Measurements from ENCODE around the gene PDIA5. TPM values are rescaled to one million over a fixed set of nuclear protein-coding genes. Genes with fewer than 3 reads are reported as not detected.

Gene PDIA5
- total RNA-seq, 1 experiment from 2014 or later: 24.3 TPM

DNA sequence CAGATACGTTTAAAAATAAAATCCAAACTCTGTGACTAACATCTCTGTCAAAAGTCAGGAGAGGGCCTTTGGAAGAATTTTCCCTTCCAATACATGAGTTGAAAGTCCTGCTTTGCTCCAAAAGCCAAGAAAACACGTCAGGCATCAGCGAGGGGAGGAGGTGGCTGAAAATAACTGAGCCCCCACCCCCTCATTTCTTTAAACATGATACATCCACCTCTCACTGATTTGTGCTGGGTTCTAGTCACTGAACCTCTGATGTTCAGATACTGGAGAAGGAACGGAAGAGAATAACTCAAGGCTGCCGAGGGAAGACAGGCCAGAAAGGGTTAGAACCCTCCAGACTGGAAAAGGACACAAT is 29.8 kb upstream of the PDIA5 start:
- no peaks in the 10 kb centered on the region for H3K9me3 Mint-ChIP-seq
- Histone ChIP-seq H3K4me1 (ENCODE audit: insufficient read depth, low read length) (peaks cover 2% of the 10 kb centered on the region; the same call in 1 of the 2 replicates), H2BK15ac (ENCODE audit: low read depth, low read length) (no peak overlapping the region), H3K4ac (ENCODE audit: low read depth, low read length) (no peak overlapping the region), H2AK5ac (ENCODE audit: insufficient read length, low read length) (no peak overlapping the region), H2BK20ac (ENCODE audit: low read depth, low read length, poor library complexity, severe bottlenecking) (no peak overlapping the region), H3K56ac (ENCODE audit: insufficient read length, low read depth, low read length) (no peak overlapping the region), H3K4me2 (ENCODE audit: insufficient read depth, insufficient read length, low read length) (no peak overlapping the region), H2BK5ac (ENCODE audit: insufficient read length, low read length) (no peak overlapping the region), H4K91ac (ENCODE audit: insufficient read length, low read depth, low read length) (no peak overlapping the region), H3K23ac (ENCODE audit: insufficient read length, low read depth, low read length) (no peak overlapping the region), H3K27me3 (ENCODE audit: insufficient read depth, low read length) (no peaks in the 10 kb centered on the region), H3K79me2 (ENCODE audit: insufficient read depth, low read length) (no peaks in the 10 kb centered on the region), H3K79me1 (ENCODE audit: insufficient read depth, low read depth, low read length, poor library complexity, severe bottlenecking) (no peaks in the 10 kb centered on the region), H3K23me2 (ENCODE audit: insufficient read length, low read depth, low read length, poor library complexity, severe bottlenecking) (no peaks in the 10 kb centered on the region), H2BK12ac (ENCODE audit: insufficient read length, low read depth, low read length) (no peak overlapping the region), H2AFZ (ENCODE audit: low read length) (no peak overlapping the region), H3K18ac (ENCODE audit: insufficient read length, low read depth, low read length) (no peak overlapping the region), H4K20me1 (ENCODE audit: control insufficient read depth, insufficient read depth, insufficient read length) (no peaks in the 10 kb centered on the region), H2BK120ac (ENCODE audit: low read depth, low read length, poor library complexity, severe bottlenecking) (no peak overlapping the region), H3K14ac (ENCODE audit: insufficient read depth, low read length) (no peak overlapping the region), H3K9ac (ENCODE audit: extremely low read depth, insufficient read length, low read length) (no peak overlapping the region), H3T11ph (ENCODE audit: low read length) (no peak overlapping the region), H3K27ac (ENCODE audit: insufficient read length, low read depth, low read length) (no peak overlapping the region), H4K5ac (ENCODE audit: insufficient read length, low read depth, low read length) (no peak overlapping the region), H4K8ac (replicated peaks; ENCODE audit: insufficient read length, low read depth, low read length) (no peak overlapping the region), H3K9me3 (ENCODE audit: control insufficient read depth, low read depth, low read length) (no peaks in the 10 kb centered on the region)
- no peak for DNase-seq
- no peak overlapping the region for H3K4me3 Mint-ChIP-seq
- no CpG with 5 or more reads among the region's 5 CpGs for WGBS (ENCODE audit: extremely low coverage, insufficient read length, low lambda C conversion rate)
- TF ChIP-seq, protein P1, sequence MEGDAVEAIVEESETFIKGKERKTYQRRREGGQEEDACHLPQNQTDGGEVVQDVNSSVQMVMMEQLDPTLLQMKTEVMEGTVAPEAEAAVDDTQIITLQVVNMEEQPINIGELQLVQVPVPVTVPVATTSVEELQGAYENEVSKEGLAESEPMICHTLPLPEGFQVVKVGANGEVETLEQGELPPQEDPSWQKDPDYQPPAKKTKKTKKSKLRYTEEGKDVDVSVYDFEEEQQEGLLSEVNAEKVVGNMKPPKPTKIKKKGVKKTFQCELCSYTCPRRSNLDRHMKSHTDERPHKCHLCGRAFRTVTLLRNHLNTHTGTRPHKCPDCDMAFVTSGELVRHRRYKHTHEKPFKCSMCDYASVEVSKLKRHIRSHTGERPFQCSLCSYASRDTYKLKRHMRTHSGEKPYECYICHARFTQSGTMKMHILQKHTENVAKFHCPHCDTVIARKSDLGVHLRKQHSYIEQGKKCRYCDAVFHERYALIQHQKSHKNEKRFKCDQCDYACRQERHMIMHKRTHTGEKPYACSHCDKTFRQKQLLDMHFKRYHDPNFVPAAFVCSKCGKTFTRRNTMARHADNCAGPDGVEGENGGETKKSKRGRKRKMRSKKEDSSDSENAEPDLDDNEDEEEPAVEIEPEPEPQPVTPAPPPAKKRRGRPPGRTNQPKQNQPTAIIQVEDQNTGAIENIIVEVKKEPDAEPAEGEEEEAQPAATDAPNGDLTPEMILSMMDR (conservative IDR thresholded peaks at IDR 0.05): no peak
- H3K36me3 Mint-ChIP-seq (ENCODE audit: insufficient read depth in 1 of 3, low read depth in 3 of 3): no peaks in the 10 kb centered on the region
- H3K4me1 Mint-ChIP-seq: peaks cover 6 to 8% of the 10 kb centered on the region in 2 experiments
- H3K27me3 Mint-ChIP-seq (ENCODE audit: low read depth): peaks cover 26% of the 10 kb centered on the region
- no peak overlapping the region for H3K27ac Mint-ChIP-seq

Data from H9 (cell line).